ENCODE measurements around the gene HADHB.

Gene HADHB

GRCh38 chr2:26244309-26245230 is at the start of gene HADHB, which contains the start of gene HADHA:
HADHB (plus strand) TSS chr2:26244939; CDS start chr2:26254255, 9,316 bp downstream.
HADHA (minus strand) TSS chr2:26244632; CDS start chr2:26244596, 36 bp downstream.
- peak; percentile 85 for DNase-seq

- no peak for DNase-seq
Observed at GRCh38 chr2:26195040-26195984, 49.4 kb upstream of the HADHB start.

GRCh38 chr2:26196683-26197418 is 47.9 kb upstream of the HADHB start:
- no peak for DNase-seq

GRCh38 chr2:26197516-26197915 is 47.2 kb upstream of the HADHB start:
- no peak for DNase-seq

- no peak for DNase-seq
Observed at GRCh38 chr2:26202981-26203490, 41.7 kb upstream of the HADHB start.

- no peak for DNase-seq
Observed at GRCh38 chr2:26203906-26204305, 40.8 kb upstream of the HADHB start.

GRCh38 chr2:26212011-26212410 is 32.7 kb upstream of the HADHB start:
- no peak for DNase-seq

- DNase-seq, result no peak
Observed at GRCh38 chr2:26214759-26215158, 30.0 kb upstream of the HADHB start.

GRCh38 chr2:26215833-26216232 is 28.9 kb upstream of the HADHB start:
- no peak for DNase-seq

GRCh38 chr2:26216587-26216986 is 28.2 kb upstream of the HADHB start:
- DNase-seq, result no peak

- no peak for DNase-seq
Observed at GRCh38 chr2:26217720-26218119, 27.0 kb upstream of the HADHB start.

- no peak for DNase-seq
Observed at GRCh38 chr2:26223018-26223417, 21.7 kb upstream of the HADHB start.

- DNase-seq, result no peak
Observed at GRCh38 chr2:26224095-26224494, 20.6 kb upstream of the HADHB start.

GRCh38 chr2:26229595-26229994 is 15.1 kb upstream of the HADHB start:
- no peak for DNase-seq

- DNase-seq, result no peak
Observed at GRCh38 chr2:26230806-26231205, 13.9 kb upstream of the HADHB start.

- DNase-seq, result peak in 1 of 2 donors; percentile 11
Observed at GRCh38 chr2:26235089-26235488, 9.7 kb upstream of the HADHB start.

GRCh38 chr2:26237868-26238267 is 6.9 kb upstream of the HADHB start:
- no peak for DNase-seq

- DNase-seq, result no peak
Observed at GRCh38 chr2:26238311-26238958, 6.3 kb upstream of the HADHB start.

- no peak for DNase-seq
Observed at GRCh38 chr2:26241928-26242436, 2.8 kb upstream of the HADHB start.

- no peak for DNase-seq
Observed at GRCh38 chr2:26243470-26244308, 1.1 kb upstream of the HADHB start.

Measured in CD4-positive, alpha-beta T cell treated with Interleukin-1 beta for 1 hour (primary cell).